H1 (cell line): ENCODE measurements around the gene OSTN. TPM values are rescaled to one million over a fixed set of nuclear protein-coding genes. Genes with fewer than 3 reads are reported as not detected.

Source experiments
- ATF2 ChIP-seq: IDR thresholded peaks from 2 replicates; pipeline ENCODE4 v1.6.1; 2012; ENCODE audit warnings: low read length, inconsistent platforms
- BRCA1 ChIP-seq: IDR thresholded peaks from 2 replicates; pipeline ENCODE4 v1.6.1; 2012; ENCODE audit warnings: low read depth, low read length, improper control_type of control experiment
- CBX5 ChIP-seq: fragments of 300-800, 300-1000 bp; sonication (generic); IDR thresholded peaks from 2 replicates; pipeline ENCODE4 v1.7.1; 2016; ENCODE audit warnings: antibody characterized with exemption, low read length, low read depth
- CHD2 ChIP-seq: IDR thresholded peaks from 2 replicates; pipeline ENCODE4 v1.6.1; 2012; ENCODE audit warnings: low read length, improper control_type of control experiment
- CHD7 ChIP-seq: fragments of 300-600 bp; sonication (generic); IDR thresholded peaks from 2 replicates; pipeline ENCODE4 v1.7.1; 2012; ENCODE audit warnings: low read length, moderate library complexity, mild to moderate bottlenecking, inconsistent platforms; ENCODE audit not compliant: insufficient replicate concordance
- CTBP2 ChIP-seq: IDR thresholded peaks from 2 replicates; pipeline ENCODE4 v1.7.0; 2011; ENCODE audit warnings: borderline replicate concordance, mild to moderate bottlenecking, moderate library complexity, mixed read lengths, low read length; ENCODE audit not compliant: insufficient read depth, insufficient read length
- KDM4A ChIP-seq: IDR thresholded peaks from one replicate; pipeline ENCODE4 v1.7.1; 2012; ENCODE audit warnings: low read depth, mild to moderate bottlenecking, moderate library complexity, low read length, inconsistent platforms; ENCODE audit not compliant: severe bottlenecking
- POLR2A ChIP-seq, 2 experiments: IDR thresholded peaks; 1 replicate in 1 of 2; 2 replicates in 1 of 2; pipeline ENCODE4 v1.6.1; 2011; ENCODE audit warnings: low read depth in 2 of 2, low read length in 2 of 2, mild to moderate bottlenecking in 2 of 2; ENCODE audit errors: control extremely low read depth in 1 of 2
- SAP30 ChIP-seq: fragments of 300-600 bp; sonication (generic); IDR thresholded peaks from 2 replicates; pipeline ENCODE4 v1.7.1; 2012; ENCODE audit warnings: low read length, moderate library complexity, mild to moderate bottlenecking, inconsistent platforms; ENCODE audit not compliant: insufficient read depth, insufficient replicate concordance
- SP1 ChIP-seq: IDR thresholded peaks from 2 replicates; pipeline ENCODE4 v1.6.1; 2011; ENCODE audit warnings: low read depth, low read length
- polyA plus RNA-seq, 7 experiments: library from polyadenylated mRNA; depleted of rRNA in 3 of 7; stranded (reverse) in 5 of 7; unstranded in 2 of 7; fragments of >200 nt in 5 of 7; fragments of 200-250 nt in 2 of 7; gene quantifications; 1 replicate in 5 of 7; 2 replicates in 1 of 7; 4 replicates in 1 of 7; pipeline versions ENCODE4 v1.2.1 to v1.2.3, GENCODE V29; 2011 to 2013; ENCODE audit warnings: missing spikeins in 2 of 7, mixed read lengths in 2 of 7
- total RNA-seq: library from RNA; stranded (reverse); fragmentation: NEBNext Ultra II Directional; extraction: Animal tissue kit (Norgen Biotek cat#: 25700); gene quantifications from 2 replicates; pipeline ENCODE4 v1.2.1, GENCODE V29; 2021

The OSTN gene
- total and polyA plus RNA-seq, 2 of the 8 experiments (the other 6 are each of a cell fraction or from before 2014, with no cell fraction given) = not detected

GRCh38 chr3:191198932-191199331, at the start of gene OSTN (continued):
- TF ChIP-seq CHD7 (no peak), CHD2 (no peak), SP1 (no peak), CTBP2 (no peak), SAP30 (no peak), BRCA1 (no peak), CBX5 (no peak), KDM4A (no peak), ATF2 (no peak), POLR2A (IDR thresholded peaks at IDR 0.05; ENCODE audit: control extremely low read depth in 1 of 2, low read depth in 2 of 2, low read length in 2 of 2) (no peak)
